ENCODE results near the gene GCK.

DNA sequence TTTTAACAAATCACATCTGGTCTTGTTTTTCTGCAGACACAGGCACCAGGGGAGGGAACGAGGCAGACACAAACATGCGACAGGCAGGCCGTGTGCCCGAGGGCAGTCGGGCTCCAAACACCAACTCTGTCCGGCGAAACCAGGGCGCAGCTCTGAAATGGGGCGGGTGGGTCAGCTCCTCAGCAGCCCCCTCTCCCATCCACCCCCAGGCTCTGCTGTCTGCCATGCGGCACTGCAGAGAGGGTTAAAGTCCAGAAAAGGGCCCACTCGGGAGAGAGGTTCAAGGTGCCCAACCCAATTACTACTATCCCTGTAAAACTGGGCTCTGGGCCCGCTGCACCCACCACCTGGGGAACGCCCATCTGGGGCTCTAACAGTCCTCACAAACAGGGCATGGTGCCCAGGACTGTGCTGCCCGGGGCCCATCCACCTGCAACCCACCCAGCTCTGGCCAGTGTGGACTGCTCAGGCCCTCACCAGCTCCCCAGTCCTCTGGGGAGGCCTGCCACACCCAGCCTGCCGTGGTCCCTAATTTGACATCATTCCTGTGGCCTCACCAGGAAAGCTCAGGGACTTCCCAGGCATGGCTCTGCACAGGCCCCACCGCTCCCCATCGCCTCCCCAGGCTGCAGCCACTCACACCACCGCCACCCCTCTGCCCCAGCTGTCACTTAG, 30.3 kb upstream of the GCK start:
- no peak for TF ChIP-seq TAF1 (conservative IDR thresholded peaks at IDR 0.05)
- TF ChIP-seq FOXA1 (IDR thresholded peaks at IDR 0.05): no peak
